Stimulated activated CD4-positive, alpha-beta T cell treated with anti-CD3 and anti-CD28 coated beads, Interleukin-4, amount 100 ng/mL, for 1 hour (primary cell): ENCODE results near the gene MMP2.

ENCODE experiments used
- DNase-seq: peaks from one replicate; pipeline ENCODE4 v3.0.0-alpha.2; 2020

The MMP2 gene

DNA sequence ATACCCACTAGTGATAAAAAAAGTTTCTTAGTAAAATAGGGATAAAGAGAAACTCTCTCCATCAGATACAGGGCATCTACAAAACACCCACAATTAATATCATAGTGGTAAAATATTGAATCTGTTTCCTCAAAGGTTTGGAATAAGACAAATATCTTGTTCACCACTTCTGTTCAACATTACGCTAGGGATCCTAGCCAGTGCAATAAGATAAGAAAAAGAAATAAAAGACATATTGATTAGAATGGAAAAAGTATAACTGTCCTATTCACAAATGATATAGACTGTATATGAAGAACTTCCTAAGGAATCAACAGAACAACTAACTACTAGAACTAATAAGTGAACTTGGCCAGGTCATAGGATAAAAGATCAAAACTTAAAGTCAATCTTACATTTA, 42.8 kb downstream of the MMP2 start:
- no peak for DNase-seq

DNA sequence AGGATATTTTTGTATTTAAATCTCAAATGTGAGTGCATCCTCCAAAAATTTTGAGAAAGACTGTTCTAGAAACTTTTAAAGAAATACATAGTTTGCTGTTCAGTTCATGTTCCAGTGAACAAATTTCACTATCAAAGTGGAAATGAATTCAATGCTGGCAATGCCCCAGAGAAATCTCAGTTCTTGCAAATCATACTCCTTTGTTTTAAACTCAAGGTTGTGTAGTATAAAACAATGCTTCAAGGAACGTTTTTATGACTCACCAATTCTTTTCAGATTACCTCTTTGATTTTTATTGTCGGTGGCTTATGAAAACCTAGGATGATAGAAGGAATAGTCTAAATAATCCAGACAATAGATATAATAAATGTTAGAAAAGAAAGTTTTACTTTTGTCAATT, 47.4 kb downstream of the MMP2 start:
- no peak for DNase-seq

DNA sequence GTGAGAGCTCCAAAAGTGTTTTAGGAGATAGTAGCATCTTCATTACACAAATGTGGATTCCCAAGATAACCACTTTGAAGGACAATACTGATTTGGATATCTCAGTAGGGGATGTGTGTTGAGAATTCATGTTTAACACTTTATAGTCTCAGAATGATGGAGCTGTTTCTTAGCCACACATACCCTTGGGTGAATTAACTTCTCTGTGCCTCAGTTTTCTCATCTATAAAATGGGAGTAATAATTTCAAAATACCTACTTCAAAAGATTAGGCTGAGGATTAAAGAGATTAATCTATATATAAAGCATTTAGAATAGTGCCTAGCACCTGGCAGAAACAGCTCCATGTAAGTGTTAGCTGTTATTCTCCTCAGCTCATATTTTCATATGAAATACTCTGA, 48.9 kb downstream of the MMP2 start:
- no peak for DNase-seq

DNA sequence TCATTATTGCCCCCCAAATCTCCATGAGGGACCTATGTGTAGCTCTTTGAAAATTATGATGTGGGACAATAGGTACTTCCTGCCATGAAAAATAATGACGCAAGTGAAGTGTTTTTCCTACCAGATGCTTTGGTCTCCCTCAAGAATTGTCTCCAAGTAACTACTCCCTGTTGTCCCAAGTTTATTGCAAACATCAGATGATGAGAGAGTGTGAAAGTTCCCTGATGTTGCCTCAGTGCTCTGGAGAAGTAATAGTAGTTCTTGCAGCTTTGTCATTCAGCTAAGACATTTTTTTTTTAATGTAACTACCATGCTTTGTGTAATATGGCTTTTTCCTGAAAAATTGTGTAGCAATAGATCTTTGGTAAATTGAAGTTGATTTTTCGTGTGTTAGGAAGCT, 50.0 kb downstream of the MMP2 start:
- no peak for DNase-seq

DNA sequence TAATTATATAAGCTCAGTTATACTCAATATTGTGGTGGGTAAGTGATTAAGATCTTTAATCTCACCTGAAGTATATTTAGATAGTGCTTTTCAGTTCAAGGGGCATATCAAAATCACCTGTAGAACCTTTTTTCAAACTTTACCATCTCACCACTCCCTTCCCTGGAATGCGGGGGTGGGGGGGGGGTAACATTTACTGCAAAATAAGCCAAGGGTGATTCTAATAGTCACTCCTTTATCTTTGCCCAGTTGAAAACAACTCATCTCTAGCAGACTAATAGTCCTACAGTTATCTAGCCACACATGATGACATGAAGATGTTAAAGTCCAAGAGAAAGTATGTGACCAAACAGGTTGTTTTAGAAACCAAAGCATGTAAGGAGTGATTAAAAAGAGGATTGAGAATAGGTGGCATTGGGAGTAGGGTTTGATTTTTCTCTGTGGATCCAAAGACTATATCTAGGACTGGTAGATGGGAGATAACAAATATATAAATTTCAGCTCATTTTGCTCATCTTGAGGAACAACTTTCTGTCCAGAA, 51.4 kb downstream of the MMP2 start:
- DNase-seq, result no peak

DNA sequence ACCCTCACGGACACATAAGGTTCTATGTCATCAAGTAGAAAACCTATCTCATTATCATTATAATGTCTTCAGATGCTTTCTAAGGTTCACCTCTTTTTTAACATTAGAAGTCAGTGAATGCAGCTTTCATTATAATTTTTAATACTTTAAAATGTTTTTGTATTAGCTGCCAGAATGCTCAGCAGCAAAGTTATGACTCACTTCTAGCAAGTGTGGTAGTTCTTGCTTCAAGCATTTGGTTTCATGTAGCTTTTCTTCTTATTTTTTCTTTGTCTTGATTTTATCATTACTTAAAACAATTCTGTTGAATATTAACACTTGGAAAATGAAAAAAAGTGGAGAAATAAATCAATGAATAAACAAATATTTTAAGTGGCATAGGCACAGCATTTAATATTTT, 53.2 kb downstream of the MMP2 start:
- DNase-seq, result no peak

DNA sequence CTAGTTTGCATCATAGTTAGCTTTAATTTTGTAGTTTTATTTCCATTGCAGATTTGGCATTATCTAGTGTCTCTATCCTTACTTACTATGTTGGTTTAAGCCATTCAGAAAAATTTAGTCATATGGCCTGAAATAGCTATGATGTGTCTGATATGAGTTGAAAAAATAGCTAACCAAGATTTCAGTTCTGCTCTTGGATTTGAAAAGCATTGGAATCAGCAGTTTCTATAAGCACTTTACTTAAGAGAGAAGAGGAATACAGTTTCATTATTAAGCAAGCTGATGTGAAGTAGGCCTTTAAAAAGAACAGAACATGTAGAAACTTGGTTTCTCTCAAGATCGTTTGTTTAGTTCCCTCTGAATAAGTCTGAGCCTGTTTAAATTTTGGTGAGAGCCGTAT, 55.8 kb downstream of the MMP2 start:
- DNase-seq, result no peak

DNA sequence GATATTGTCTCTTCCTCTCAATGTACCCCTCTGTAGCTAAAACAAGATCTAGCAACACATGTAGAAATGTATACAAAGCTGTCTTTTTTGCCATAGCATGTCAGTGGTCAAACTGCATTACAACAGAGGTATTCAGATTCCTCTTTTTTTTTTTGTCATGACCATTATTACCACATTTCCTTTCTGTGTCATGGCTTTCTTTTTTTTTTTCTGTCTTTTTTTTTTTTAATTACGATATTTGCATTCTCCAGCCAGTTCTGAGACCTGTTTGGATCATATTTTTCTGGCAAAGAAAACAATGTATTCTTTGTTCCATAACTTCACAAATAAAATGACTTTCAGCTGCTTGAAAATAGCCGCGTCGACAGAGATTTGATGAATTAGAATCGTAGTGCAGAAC, 60.1 kb downstream of the MMP2 start:
- DNase-seq, result no peak

DNA sequence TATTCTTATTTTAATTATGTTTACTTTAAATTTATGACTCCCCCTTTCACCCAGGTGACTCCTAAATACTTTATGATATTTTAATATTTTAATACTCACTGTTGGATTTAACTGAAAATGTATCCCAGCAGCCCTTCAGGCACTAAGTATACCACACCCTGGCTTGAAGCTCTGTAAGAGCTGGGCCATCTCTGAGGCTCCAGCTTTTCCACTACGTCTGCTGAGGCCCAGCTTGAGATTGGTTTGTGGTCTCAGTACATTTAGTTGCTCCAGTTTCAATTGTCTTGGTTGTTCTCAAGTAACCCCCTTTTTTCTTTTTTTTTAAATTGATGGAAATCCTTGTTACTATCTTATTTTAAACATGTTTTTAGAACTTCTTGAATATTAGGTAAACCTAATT, 60.5 kb downstream of the MMP2 start:
- no peak for DNase-seq

DNA sequence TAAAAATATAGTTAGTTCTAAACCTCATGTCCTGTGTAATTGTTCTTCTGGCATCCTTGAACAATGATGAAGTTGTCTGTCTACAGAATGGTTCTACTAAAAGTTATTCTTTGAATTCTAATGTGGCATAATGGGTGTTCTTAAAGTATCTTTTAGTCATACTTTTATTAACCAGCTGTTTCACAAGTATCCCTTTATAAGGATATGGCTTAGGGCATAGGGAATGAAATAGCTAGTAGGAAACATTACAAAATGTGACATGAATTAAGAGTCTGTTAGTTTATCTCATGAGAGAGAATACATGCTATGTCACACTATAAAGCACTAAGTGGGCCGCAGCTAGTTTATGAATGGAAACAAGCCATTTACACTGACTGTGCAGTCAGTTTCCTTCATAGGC, 61.2 kb downstream of the MMP2 start:
- DNase-seq, result no peak

DNA sequence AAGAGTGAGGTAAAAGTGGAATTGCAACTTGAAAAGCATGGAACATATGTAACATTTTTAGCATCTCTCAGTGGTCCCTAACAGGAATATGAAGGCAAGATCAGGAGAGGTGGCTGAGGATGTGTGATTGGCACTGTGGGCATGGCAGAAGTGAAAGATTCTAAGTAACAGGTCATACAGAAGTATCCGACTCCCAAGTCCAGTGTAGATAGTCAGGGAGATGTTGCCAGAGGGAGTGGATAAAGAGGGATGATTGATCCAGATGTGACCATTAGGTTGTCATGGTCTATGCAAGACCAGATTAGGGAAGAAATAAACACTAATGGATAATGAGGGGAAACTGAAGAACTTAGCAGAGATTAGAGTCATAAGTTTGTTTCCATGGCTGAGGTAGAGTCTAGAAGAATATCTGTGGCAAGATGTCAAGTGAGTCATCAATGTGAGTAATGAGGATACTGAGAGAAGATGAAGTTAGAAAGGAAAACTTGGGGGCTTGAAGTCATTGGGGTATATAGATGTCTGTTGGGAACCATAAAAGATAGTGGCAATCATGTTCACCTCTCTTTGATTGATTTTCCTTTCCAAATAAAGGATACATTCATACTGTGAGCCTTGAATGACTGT, 63.6 kb downstream of the MMP2 start:
- no peak for DNase-seq

DNA sequence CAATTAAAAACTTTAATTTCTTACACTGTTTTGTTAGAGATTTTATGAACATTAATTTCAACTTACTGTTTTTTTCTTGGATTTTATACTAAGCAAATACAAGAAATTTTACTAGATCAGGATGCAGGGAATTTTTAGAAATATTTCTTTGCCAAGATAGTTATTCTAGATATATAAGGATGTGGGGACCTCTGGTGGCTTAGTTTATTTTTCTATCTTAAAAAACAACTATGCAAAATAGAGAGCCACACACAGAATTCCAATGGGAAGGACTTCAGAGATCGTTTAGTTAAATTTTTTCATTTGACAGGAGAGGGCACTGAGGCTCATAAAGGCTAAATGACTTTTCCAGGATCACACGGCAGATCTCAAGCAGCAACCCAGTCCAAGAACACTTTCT, 64.5 kb downstream of the MMP2 start:
- DNase-seq, result no peak

DNA sequence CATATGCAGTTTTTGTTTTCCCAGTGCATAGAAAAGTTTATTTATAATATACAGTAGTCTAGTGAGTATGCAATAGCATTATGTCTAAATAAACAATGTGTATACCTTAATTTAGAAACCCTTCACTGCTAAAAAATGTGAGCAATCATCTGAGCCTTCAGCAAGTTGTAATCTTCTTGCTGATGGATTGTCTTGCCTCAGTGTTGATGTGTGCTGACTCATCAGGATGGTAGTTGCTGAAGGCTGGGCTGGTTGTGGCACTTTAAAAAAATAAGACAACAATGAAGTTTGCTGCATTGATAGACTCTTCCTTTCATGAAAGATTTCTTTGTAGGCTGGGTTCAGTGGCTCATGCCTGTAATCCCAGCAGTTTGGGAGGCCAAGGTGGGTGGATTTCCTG, 73.6 kb downstream of the MMP2 start:
- no peak for DNase-seq

DNA sequence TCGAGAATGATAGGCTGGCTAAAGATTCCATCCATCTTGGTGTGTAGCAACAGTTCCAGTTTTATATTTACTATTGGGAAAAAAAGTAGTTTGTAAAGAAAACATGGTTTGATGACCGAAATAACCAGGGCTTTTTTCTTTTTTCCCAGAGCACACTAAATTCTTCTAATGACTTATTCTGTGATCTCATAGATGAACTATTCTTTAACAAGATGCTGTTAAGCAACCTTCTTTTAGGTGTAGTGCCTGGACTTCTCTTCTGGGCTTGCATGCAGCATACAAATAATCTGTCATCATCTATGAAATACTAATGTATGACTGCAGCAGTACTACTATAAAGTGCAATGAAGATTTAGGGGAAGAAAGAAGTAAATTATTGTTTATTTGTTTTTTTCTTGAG, 76.4 kb downstream of the MMP2 start:
- no peak for DNase-seq
